ENCODE results near the gene CCDC78. TPM values are rescaled to one million over a fixed set of nuclear protein-coding genes. Genes with fewer than 3 reads are reported as not detected.

The CCDC78 gene
- total and polyA plus RNA-seq, 2 of the 13 experiments (the other 11 are each of a cell fraction or from before 2014, with no cell fraction given) = 0.53 to 1.5 TPM

DNA sequence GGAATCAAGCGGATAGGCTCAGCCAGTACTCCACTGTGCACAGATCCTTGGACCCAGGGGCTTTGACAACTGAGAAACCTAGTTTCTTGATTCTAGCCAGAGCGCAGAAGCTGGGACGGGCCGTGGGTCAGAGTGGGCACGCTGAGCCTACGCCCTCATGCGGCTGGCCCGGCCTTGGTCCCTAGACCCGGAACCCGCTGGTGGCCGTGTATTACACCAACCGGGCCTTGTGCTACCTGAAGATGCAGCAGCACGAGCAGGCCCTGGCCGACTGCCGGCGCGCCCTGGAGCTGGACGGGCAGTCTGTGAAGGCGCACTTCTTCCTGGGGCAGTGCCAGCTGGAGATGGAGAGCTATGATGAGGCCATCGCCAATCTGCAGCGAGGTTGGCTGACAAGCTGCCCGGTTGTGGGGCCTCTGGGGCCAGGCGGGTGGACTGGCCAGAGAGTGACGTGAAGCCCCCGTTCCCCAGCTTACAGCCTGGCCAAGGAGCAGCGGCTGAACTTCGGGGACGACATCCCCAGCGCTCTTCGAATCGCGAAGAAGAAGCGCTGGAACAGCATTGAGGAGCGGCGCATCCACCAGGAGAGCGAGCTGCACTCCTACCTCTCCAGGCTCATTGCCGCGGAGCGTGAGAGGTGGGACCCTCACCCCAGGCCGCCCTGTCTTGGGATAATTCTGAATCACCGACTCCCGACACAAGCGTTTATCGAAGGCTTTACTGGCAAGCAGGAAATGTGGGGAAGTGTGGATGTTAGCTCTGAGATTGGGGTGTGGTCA lies 45.1 kb downstream of the CCDC78 start (continued):
- TF ChIP-seq, protein P1, sequence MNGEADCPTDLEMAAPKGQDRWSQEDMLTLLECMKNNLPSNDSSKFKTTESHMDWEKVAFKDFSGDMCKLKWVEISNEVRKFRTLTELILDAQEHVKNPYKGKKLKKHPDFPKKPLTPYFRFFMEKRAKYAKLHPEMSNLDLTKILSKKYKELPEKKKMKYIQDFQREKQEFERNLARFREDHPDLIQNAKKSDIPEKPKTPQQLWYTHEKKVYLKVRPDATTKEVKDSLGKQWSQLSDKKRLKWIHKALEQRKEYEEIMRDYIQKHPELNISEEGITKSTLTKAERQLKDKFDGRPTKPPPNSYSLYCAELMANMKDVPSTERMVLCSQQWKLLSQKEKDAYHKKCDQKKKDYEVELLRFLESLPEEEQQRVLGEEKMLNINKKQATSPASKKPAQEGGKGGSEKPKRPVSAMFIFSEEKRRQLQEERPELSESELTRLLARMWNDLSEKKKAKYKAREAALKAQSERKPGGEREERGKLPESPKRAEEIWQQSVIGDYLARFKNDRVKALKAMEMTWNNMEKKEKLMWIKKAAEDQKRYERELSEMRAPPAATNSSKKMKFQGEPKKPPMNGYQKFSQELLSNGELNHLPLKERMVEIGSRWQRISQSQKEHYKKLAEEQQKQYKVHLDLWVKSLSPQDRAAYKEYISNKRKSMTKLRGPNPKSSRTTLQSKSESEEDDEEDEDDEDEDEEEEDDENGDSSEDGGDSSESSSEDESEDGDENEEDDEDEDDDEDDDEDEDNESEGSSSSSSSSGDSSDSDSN (CRISPR knock-in tag; IDR thresholded peaks at IDR 0.05) = peak; percentile 48; the same call in 1 of the 2 replicates
- TF ChIP-seq, protein P2, sequence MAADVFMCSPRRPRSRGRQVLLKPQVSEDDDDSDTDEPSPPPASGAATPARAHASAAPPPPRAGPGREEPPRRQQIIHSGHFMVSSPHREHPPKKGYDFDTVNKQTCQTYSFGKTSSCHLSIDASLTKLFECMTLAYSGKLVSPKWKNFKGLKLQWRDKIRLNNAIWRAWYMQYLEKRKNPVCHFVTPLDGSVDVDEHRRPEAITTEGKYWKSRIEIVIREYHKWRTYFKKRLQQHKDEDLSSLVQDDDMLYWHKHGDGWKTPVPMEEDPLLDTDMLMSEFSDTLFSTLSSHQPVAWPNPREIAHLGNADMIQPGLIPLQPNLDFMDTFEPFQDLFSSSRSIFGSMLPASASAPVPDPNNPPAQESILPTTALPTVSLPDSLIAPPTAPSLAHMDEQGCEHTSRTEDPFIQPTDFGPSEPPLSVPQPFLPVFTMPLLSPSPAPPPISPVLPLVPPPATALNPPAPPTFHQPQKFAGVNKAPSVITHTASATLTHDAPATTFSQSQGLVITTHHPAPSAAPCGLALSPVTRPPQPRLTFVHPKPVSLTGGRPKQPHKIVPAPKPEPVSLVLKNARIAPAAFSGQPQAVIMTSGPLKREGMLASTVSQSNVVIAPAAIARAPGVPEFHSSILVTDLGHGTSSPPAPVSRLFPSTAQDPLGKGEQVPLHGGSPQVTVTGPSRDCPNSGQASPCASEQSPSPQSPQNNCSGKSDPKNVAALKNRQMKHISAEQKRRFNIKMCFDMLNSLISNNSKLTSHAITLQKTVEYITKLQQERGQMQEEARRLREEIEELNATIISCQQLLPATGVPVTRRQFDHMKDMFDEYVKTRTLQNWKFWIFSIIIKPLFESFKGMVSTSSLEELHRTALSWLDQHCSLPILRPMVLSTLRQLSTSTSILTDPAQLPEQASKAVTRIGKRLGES (CRISPR knock-in tag; IDR thresholded peaks at IDR 0.05; ENCODE audit: borderline replicate concordance) = no peak
- TF ChIP-seq SOX13 (IDR thresholded peaks at IDR 0.05) (no peak), SOX13 (CRISPR knock-in tag; conservative IDR thresholded peaks at IDR 0.05 in 1 of 2, IDR thresholded peaks at IDR 0.05 in 1 of 2) (no peak), POGZ (CRISPR knock-in tag; IDR thresholded peaks at IDR 0.05) (no peak), U2AF1 (optimal IDR thresholded peaks at IDR 0.05; ENCODE audit: low read depth, low read length) (no peak), SIN3A (IDR thresholded peaks at IDR 0.05; ENCODE audit: borderline replicate concordance, low read depth, low read length) (peak; percentile 35; the same call in 1 of the 2 replicates), ZSCAN22 (CRISPR knock-in tag; IDR thresholded peaks at IDR 0.05) (no peak), ZFYVE20 (CRISPR knock-in tag; IDR thresholded peaks at IDR 0.05; ENCODE audit: borderline replicate concordance, low read depth) (no peak), GPN1 (CRISPR knock-in tag; IDR thresholded peaks at IDR 0.05; ENCODE audit: borderline replicate concordance) (no peak), ZNF136 (CRISPR knock-in tag; IDR thresholded peaks at IDR 0.05; ENCODE audit: low read depth) (no peak), RBM39 (IDR thresholded peaks at IDR 0.05; ENCODE audit: low read depth, low read length, poor library complexity, severe bottlenecking) (peak; percentile 9), HDAC6 (IDR thresholded peaks at IDR 0.05; ENCODE audit: low read depth, low read length) (no peak), MTA3 (CRISPR knock-in tag; IDR thresholded peaks at IDR 0.05) (no peak), MTF1 (CRISPR knock-in tag; IDR thresholded peaks at IDR 0.05) (no peak), DNMT3B (CRISPR knock-in tag; conservative IDR thresholded peaks at IDR 0.05) (no peak)
- TF ChIP-seq, protein P3, sequence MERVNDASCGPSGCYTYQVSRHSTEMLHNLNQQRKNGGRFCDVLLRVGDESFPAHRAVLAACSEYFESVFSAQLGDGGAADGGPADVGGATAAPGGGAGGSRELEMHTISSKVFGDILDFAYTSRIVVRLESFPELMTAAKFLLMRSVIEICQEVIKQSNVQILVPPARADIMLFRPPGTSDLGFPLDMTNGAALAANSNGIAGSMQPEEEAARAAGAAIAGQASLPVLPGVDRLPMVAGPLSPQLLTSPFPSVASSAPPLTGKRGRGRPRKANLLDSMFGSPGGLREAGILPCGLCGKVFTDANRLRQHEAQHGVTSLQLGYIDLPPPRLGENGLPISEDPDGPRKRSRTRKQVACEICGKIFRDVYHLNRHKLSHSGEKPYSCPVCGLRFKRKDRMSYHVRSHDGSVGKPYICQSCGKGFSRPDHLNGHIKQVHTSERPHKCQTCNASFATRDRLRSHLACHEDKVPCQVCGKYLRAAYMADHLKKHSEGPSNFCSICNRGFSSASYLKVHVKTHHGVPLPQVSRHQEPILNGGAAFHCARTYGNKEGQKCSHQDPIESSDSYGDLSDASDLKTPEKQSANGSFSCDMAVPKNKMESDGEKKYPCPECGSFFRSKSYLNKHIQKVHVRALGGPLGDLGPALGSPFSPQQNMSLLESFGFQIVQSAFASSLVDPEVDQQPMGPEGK (CRISPR knock-in tag; IDR thresholded peaks at IDR 0.05) = no peak
- TF ChIP-seq, protein P4, sequence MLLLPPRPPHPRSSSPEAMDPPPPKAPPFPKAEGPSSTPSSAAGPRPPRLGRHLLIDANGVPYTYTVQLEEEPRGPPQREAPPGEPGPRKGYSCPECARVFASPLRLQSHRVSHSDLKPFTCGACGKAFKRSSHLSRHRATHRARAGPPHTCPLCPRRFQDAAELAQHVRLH (CRISPR knock-in tag; IDR thresholded peaks at IDR 0.05; ENCODE audit: borderline replicate concordance, low read depth) = no peak
